ENCODE results near the gene PITX1. TPM values are rescaled to one million over a fixed set of nuclear protein-coding genes. Genes with fewer than 3 reads are reported as not detected.

The PITX1 gene
- total RNA-seq, 2 donors from 2014 or later, result not detected

DNA sequence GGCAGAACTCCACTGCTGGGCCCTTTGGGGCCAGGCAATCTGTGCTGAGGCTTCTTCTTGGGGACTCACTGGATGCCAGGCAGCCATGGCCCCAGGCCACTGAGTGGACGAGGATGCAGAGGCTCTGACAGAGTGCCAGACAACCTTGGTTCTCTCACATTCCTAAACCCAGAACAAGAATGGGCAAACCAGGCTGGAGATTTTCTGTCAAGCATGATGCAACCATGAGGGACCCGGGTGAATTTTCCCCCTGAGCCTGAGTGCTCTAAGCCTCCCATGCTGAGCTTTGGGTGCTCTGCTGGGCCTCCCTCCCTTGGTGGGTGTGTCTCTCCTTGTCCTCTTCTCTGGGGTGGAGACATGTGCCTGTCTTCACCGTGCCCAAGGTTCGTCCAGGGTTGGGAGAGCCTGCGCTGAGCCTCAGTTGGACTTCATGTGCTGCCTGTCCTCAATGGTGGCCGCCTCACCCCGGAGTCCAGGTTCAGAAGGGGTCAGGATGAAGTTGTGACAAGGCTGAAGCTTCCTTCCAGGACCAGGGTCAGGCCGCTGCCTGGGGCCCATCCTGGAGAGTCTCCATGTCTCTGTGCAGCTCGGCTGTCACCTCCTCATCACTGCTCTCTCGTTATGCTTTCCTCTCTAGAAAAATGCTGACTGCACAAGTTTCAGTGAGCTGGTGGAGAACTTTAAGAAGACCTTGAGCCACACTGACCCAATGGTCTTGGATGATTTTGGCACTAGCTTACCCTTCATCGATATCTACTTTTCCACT, 24.1 kb downstream of the PITX1 start:
- no peak for ATAC-seq
- H3K27me3 ChIP-seq, result no peaks in the 10 kb centered on the region
- H3K9me3 ChIP-seq, result no peaks in the 10 kb centered on the region
- H3K36me3 ChIP-seq (replicated peaks in 1 of 2; ENCODE audit: insufficient read depth in 1 of 2, low read depth in 2 of 2), result no peaks in the 10 kb centered on the region
- intact Hi-C loops (cut with DNase I), result no loop called here
- no peak for DNase-seq
- WGBS, 2 donors, result 90 to 93% methylated on average over 6 to 11 of the region's 11 CpGs
- no peak for TF ChIP-seq CTCF (IDR thresholded peaks at IDR 0.05)
- no peak for TF ChIP-seq POLR2A (IDR thresholded peaks at IDR 0.05)
- no peak overlapping the region for H3K4me3 ChIP-seq
- no peak overlapping the region for H3K27ac ChIP-seq
- peaks cover 12% of the 10 kb centered on the region for H3K4me1 ChIP-seq

GRCh38 chr5:135008981-135009735, 24.9 kb downstream of the PITX1 start:
- ATAC-seq (no peak), DNase-seq (no peak)
- Histone ChIP-seq H3K4me1 (peaks cover 5% of the 10 kb centered on the region), H3K9me3 (no peaks in the 10 kb centered on the region), H3K36me3 (replicated peaks in 1 of 2; ENCODE audit: insufficient read depth in 1 of 2, low read depth in 2 of 2) (no peaks in the 10 kb centered on the region), H3K4me3 (no peak overlapping the region), H3K27me3 (no peaks in the 10 kb centered on the region), H3K27ac (no peak overlapping the region)
- intact Hi-C loops (cut with DNase I), result no loop called here
- no peak for TF ChIP-seq POLR2A (IDR thresholded peaks at IDR 0.05)
- no peak for TF ChIP-seq CTCF (IDR thresholded peaks at IDR 0.05)
- WGBS, 2 donors, result 85 to 88% methylated on average over 11 to 13 of the region's 13 CpGs

- H3K27me3 ChIP-seq, result no peaks in the 10 kb centered on the region
- WGBS, 2 donors, result 92 to 97% methylated on average over 7 to 8 of the region's 8 CpGs
- H3K4me1 ChIP-seq, result no peaks in the 10 kb centered on the region
- H3K27ac ChIP-seq, result no peak overlapping the region
- no peaks in the 10 kb centered on the region for H3K9me3 ChIP-seq
- intact Hi-C loops (cut with DNase I), result no loop called here
- DNase-seq, result no peak
- no peak for ATAC-seq
- TF ChIP-seq CTCF (IDR thresholded peaks at IDR 0.05) (no peak), POLR2A (IDR thresholded peaks at IDR 0.05) (no peak)
- H3K36me3 ChIP-seq (replicated peaks in 1 of 2; ENCODE audit: insufficient read depth in 1 of 2, low read depth in 2 of 2), result no peaks in the 10 kb centered on the region
- H3K4me3 ChIP-seq, result no peak overlapping the region
These were observed 25.5 kb downstream of the PITX1 start for GRCh38 chr5:135008556-135008955.

- WGBS, 2 donors, result 80 to 88% methylated on average over 11 of the region's 11 CpGs
- TF ChIP-seq CTCF (IDR thresholded peaks at IDR 0.05) (no peak), POLR2A (IDR thresholded peaks at IDR 0.05) (no peak)
- intact Hi-C loops (cut with DNase I), result no loop called here
- no peak overlapping the region for H3K4me3 ChIP-seq
- H3K27ac ChIP-seq, result no peak overlapping the region
- no peaks in the 10 kb centered on the region for H3K4me1 ChIP-seq
- no peaks in the 10 kb centered on the region for H3K27me3 ChIP-seq
- H3K9me3 ChIP-seq, result no peaks in the 10 kb centered on the region
- H3K36me3 ChIP-seq (replicated peaks in 1 of 2; ENCODE audit: insufficient read depth in 1 of 2, low read depth in 2 of 2), result no peaks in the 10 kb centered on the region
- ATAC-seq, result no peak
- DNase-seq, result no peak
These were observed 26.2 kb downstream of the PITX1 start for GRCh38 chr5:135007749-135008363.
